GDM1 (cell line): ENCODE measurements around the gene ANKRD66.
"Not testable (repeated sequence)": the region's sequence is repeated elsewhere in the genome, so short reads cannot be mapped to it uniquely, and the experiment has no call there.

Experiments
- DNase-seq: peaks from one replicate; lab custom pipeline; 2025; lab: John Stamatoyannopoulos, UW

ANKRD66 gene

DNA sequence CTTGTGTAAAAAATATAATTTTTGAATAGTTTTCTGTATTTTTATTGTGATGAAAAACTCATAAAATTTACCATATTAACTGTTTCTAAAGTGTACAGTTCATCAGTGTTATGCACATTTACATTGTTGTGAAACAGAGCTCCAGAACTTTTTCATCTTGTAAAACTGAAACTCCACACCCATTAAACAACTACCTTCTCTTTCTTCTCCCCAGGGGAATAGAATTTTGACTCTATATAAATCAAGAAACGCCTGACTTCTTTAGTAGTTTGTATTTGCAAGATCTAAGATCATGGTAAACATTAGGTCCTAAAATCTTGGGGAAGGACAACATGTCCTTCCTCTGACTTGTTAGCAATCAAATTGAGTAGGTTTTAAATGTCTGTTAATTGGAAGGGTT is 9.1 kb downstream of the ANKRD66 start:
- DNase-seq, result no peak

DNA sequence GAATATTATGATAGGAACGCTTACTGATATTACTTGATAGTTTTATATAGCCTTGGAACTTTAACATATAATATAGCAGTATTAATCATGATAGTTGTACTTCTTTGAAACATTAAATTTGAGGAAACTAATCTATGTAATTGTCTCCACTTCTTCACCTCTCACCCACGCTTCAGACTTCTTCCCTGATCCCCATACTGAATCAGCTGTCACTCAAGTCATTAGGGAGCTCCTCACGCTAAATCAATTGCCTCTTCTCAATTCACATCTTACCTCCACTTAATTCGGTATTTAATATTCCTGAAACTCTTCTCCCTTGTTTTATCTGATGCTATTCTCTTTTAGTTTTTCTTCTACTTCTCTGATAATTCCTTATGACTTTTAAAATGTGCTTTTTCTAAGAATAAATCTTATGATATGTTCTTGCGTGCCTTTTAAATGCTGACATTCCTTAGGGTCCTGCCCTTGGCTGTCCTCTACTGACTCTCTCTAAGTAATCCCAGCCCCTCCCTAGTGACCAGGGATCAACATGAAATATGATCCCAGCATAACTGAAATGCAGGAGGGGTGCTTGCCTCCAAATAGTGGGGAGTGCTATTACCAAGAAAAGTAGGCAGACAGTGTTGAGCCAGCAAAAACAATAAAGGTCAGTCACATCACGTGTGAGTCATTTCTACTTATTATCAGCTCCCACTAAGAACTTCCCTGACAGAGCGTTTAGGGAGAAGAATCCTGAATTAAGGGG is 9.9 kb downstream of the ANKRD66 start:
- no peak for DNase-seq

DNA sequence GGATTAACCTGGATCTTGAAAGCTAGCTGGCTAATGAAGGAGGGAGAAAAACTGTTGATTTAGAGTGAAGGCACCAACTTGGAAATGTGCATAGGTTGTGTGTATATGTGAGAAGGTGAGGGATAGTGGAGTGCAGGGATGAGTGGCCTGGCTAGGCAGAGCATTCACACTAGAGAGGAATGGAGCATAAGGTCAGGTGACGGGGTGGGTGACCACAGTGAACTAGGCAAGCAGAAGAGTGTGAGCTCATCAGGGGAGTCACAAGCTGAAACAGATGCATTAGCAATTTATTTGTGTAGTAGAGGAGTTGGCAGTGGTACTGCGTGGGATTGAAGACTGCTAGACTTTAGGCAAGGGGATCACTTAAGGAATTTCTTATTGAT is 10.5 kb downstream of the ANKRD66 start:
- no peak for DNase-seq

DNA sequence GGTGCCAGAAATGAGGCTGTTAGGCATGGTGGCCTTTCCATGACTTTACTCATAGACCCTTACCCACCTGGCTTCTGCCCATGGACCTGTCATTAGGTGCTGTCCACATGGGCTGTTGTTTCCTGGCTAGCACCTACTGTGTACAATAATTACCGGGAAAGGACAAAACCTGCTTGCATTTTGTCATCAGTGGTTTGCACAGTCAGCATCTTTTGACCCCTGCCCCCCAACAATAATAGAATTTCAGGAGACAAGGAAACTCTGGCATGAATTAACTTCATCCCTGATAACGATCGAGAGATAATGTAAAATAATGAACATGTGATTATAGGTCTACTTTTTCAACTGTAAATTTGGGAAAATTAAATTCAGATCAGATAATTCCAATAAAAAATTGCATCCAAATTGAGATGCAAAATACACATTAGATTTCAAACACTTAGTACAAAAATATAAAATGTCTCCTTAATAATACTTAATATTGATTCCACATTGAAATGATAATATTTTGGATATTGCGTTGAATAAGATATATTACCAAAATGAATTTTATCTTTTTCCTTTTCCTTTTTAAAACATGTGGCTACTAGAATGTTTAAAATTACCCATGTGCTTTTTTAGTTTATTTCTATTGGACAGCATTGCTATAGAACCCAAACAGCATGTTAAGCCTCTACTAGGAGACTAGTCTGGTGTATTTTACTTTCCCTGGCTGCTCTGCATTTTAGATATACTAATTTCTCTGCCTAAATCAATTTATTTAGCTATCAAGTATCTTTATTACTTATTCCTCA is 12.4 kb downstream of the ANKRD66 start:
- no peak for DNase-seq

DNA sequence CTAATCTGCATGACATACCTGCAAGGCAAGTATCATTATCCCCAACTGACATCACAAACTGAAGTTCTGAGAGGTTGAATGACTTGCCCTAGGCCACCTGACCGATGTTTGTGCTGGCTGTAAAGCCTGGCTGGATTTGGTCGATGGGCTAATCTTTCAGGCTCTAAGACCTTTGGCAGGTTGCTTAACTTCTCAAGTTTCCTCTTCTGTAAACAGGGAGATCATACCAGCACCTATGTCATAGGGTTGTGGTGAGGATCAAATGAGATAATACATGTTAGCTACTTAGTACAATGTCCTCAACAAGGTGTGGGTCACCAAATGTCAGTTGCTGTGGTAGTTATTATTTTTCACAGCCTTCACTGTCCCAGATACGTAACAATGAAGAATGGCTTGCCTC is 14.2 kb downstream of the ANKRD66 start:
- no peak for DNase-seq

DNA sequence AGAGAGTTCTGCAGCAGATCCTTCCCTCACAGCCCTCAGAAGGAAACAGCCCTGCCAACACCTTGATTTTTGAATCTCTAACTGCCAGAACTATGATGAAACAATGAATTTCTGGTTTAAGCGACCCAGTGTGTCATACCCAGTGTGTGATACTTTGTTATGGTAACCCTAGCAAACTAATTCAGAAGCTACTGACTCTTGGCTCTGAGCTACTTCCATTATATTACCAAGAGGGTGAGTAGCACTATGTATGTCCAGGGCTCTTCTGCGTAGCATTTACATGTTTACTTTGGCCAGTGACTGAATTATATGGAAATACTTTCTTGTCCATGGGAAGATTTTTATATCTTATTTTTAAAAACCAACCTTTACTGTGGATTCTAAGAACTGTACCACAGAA is 16.7 kb downstream of the ANKRD66 start:
- no peak for DNase-seq

DNA sequence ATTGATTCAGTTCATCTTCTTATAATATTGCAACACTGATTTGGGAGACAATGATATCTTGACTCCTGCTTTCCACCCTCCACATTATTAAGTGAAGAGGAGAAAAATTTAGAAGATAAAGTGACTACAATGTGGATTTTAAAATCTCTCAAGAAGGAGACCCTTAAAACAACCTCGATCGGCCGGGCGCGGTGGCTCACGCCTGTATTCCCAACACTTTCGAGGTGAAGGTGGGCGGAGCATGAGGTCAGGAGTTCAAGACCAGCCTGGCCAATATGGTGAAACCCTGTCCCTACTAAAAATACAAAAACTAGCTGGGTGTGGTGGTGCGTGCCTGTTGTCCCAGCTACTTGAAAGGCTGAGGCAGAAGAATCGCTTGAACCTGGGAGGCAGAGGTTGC is 17.5 kb downstream of the ANKRD66 start:
- DNase-seq, result not testable (repeated sequence)

DNA sequence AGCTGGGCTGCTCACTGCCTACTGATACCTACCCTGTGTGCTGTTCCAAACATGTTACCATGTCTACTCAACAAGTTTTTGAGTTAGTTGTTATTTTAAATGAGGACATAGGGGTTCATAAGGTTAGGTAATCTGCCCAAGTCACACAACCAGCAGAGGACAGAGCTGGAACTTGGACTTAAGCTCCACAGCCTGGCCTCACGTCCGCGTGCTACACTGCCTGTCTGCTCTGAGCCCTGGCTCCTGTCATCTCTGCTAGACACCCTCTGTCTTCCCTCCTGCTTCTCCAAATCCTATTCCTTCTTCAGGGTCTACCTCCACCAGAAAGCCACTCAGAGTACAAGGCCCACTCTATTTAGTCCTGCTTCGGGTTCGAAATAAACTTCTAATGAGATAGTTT is 18.2 kb downstream of the ANKRD66 start:
- no peak for DNase-seq

DNA sequence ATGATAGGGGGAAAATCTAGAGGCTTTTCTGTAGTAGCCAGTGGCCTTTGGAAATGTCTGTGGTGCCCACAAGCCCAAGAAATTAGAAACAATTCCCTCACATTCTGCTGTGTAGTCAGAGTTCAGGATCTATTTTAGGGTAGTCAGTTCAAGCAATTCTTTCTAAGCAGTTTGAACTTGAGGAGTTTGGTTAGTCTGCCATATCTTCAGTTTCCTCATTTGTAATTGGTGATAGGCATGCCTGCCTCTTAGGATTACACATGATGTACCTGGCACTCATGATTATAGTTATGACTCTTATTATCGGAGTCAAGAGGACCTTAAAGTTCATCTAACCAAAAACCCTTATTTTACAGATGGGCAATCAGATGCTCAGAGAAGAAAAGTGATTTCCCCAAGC is 25.3 kb downstream of the ANKRD66 start:
- DNase-seq, result no peak

DNA sequence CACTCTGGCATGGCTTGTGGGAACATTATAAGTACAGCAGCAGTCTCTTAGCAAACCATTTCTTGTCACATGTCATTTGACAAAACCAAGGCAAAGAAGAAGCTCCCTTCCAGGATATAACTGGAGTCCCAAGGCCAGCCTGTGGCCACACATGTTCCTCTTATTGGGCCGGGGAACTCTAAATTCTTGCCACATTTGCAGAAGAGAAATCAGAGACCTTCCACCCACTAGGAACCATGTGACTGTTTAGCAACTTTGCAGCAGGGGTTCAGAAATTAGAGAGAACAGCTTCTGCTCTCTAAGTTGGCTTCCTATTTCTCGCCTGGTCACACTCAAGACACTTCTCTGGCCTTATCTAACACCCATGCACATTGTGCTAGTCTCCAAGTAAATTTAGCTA is 26.0 kb downstream of the ANKRD66 start:
- no peak for DNase-seq

DNA sequence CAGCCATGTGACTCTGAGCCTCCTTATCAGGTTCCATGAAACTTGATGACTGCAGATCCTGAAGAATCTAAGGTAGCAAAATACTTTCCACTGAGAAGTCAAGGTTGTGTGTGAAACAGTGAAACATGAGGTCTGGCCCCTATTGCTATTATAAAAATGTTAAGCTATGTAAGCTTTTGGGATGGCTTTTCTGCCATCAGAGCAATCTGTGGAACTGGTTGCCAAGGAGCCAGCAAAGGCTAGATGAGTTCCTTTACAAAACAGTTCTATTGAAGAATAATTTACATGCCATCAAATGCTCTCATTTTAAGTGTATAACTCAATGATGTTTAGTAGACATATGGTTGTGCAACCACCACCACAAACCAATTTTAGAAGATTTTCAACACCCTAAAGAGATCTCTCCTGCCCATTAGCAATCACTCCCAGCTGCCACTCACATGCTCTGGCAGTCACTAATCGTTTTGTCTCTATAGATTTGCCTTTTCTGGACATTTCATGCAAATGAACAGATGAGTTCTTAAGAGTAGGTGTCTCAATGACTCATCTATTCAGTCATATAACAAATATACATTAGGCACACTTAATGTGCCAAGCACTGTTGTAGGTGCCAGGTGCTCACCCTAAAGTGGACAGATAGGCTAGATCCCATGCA is 26.6 kb downstream of the ANKRD66 start:
- no peak for DNase-seq

DNA sequence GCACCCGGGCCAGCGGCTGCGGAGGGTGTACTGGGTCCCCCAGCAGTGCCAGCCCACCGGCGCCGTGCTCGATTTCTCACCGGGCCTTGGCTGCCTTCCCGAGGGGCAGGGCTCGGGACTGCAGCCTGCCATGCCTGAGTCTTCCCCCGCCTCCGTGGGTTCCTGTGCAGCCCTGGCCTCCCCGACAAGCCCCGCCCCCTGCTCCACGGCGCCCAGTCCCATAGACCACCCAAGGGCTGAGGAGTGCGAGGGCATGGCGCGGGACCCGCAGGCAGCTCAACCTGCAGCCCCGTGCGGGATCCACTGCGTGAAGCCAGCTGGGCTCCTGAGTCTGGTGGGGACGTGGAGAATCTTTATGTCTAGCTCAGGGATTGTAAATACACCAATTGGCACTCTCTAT is 28.0 kb downstream of the ANKRD66 start:
- DNase-seq, result not testable (repeated sequence)

DNA sequence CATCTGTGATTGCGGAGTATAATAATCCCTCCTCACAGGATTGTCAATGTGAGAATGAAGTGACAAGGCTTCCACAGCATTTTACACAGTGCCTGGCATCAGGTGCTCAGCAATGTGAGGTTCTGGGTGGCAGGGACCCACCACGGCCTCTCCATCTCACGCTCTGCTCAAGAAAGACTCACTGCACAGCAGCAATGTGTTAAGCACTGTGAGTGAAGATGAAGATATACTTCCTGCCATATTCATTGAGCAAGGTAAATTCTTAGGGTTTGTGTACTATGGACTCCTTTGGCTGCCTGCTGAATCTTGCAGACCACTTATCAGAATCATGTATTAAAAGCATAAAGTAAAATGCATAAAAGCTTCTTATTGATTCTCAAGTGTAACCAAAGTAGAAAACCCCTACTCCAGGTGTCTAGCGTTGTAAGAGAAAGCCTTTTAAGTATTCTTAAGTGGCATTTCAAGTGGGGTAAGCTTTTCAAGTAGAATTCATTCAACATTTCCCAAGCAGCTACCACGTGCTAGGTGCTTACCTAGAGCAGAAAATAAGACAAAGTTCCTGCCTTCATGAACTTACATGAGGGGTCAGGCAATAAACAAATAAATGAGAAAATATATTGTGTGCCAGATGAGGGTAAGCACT is 29.5 kb downstream of the ANKRD66 start:
- no peak for DNase-seq

DNA sequence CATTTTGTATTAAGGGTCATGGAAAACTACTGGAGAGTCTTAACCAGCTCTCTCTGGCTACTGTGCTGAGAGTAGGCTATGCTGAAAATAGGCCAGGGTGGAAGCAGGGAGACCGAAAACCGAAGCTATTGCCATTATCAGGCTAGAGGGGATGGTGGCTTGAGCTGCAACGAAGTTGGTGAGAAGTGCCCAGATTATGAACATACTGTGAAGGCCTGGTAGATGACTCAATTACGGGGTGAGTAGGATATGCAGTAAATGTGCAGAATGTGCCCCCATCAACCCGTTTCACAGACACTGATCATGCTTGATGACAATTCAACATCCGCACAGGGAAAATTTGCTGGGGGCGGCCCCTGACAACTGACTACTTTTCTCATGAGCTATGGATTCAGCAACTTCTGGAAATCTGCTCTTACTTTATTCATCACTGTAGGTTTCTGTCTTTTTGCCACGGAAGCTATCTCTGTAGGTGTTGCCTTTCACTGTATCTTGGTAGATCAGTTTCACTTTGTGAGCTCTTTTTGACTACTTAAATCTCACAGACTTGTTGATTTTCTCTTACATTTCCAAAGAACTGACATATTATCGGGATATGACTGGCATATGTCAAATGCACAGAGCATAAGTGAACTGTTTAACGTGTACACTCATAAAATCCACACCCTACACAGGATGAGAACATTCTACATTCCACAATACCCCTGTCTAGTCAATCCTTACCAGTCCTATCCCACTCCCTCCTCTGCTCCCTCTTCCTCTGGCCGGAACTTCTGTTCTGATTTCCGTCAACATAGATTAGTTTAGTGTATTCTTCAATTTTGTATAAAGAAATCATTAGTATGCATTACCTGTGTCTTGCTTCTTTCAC is 31.0 kb downstream of the ANKRD66 start:
- no peak for DNase-seq

DNA sequence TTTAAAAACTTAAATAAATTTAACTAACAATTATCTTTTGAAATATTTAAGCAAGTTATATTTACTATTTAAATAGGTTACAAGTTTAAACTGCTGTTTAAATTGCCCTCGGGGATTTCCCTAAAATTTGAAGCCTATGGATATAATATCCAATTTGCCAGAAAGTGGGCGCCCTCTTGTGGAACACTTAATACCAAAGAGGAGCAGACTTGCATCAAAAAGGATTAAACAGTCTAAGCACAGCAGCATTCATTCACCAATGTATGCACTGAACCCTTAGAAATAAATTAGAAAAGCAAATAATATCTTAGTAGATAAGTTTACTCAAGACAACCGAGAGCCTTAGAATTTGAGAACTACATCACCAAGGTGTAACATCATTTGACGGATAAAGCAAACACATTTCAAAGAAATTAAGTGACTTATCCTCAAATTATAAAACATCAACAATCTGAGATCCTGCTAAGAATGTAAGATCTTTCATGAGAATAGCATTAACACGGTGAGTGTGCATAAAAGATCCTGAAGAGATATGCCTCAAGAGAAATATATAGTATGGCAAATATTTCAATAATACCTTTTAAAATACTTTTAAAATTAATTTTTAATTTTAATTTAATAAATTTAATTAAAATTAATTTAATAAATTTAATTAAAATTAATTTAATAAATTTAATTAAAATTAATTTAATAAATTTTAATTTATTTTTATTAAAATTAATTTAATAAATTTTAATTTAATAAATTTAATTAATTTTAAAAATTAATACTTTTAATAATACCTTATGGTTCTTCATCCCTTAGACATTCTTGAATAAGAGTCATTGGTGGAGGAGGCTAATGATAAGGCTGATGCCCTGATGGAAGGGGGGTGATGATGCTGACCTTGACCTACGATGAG is 35.0 kb downstream of the ANKRD66 start:
- peak; percentile 46 for DNase-seq

DNA sequence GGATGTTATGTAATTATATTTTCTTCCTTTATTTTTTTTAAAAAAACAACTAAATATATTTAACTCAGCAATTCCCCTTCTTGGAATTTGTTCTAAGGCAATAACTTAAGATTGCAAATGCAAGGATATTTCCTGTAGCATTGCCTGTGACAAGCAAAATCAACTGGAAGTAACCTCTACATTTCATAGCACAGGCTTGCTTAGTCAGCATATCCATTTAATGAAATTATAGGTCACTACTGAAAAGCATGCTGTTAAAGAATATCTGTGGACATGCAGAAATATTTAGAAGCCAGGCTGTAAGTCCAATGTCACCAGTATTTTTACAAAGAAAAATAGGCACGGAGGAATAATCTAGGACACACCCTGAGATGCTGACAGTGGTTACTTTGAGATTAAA is 37.8 kb downstream of the ANKRD66 start:
- DNase-seq, result no peak

DNA sequence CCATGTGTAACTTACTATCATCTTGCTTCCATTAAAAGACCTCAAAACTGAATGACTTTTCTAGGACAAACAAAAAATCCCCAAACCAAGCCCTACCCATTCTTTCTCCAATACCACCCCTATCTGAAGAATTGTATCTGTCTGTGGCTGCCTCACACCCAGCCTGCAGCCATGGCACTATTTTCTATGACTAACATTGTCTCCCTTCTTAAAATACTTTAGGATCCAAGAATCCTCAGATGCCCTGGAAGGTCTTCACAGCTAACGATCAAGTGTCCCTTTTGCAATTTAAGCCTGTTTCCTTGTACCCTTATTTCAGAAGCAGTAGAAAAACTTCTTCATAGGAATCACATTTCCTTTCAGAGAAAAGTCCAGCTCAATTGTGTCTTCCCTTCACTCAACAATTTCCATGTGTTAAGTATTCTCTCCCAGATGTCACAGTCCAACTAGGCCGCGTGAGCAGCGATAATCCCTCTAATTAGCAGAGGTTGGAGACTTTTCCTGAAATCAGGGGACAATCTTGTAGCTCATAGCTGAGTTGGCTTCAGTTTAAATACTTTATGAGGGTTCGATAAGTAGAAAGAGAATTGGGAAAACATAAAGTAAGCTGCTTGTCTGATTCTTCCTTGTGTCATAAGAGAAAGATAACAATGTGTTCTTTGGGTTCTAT is 41.3 kb downstream of the ANKRD66 start:
- DNase-seq, result no peak

DNA sequence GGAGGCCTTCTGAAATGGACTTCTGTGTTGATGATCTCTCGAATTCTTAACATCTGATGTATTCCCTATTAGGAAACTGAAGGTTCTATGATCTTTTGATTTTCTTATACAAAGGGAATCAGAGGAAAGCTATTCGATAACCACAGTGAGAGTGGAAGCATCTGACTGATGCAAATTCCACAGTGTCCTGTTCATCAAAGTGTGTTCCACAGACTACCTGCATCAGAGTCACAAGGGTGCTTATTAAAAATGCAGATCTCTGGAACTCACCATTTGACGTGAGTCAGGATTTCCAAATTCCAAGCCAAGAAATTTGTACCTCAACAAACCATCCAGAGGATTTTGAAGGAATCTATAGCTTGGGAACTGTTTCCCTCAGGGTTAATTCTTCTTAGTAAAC is 42.1 kb downstream of the ANKRD66 start:
- no peak for DNase-seq

DNA sequence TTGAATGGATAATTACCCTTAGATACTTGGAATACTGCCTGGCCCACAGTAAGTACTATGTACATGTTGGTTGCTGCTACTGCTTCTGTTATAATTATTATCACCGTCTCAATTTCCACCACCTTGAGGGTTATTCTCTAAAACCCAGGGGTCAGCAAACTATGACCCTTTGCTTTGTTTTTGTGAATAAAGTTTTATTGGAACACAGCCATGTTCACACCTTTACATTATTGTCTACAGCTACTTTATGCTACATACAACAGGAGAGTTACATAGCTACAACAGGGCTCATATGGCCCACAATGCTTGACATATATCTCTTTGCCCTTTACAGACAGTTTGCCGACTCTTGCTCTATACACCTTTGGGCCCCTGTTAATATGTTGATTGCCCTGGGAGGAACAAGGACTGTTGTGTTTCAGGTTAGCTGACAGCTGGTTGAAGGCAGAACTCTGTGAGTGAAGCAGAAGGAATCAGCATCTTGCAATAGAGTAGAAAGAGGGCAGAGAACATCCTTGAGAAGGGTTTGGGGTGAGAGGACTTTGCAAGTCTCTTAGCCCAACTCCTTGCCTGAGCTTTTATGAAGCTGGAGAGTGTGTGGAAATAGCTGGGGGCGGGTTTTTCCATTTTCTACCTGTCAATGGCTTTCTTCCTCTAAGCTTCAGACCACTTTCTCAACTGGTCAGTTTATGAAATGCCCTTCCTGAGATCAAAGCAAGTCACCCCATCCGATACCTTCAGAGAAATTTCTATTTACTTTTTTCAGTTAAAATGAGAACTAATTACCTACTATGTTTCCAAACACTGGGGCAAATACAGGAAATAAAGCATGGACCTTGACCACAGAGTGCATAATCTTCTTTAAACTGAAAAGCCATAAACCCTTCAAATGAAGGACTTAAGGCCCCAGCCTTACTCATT is 43.0 kb downstream of the ANKRD66 start:
- DNase-seq, result no peak
